Frontal cortex (tissue), 4 donors: ENCODE data around the gene INTS4. TPM values are rescaled to one million over a fixed set of nuclear protein-coding genes. Genes with fewer than 3 reads are reported as not detected.
"Not testable (repeated sequence)": the region's sequence is repeated elsewhere in the genome, so short reads cannot be mapped to it uniquely, and the experiment has no call there.

ENCODE experiments used
- DNase-seq, 2 donors: peaks; one replicate each; pipeline ENCODE4 v3.0.0; 2012; ENCODE audit warnings: low spot score in 2 of 2
- FAIRE-seq: peaks from 2 replicates; lab custom pipeline; 2012; peaks lifted over from hg19 to GRCh38; lab: Jason Lieb, UNC
- total RNA-seq: library from RNA; depleted of rRNA; stranded (reverse); fragments of >200 nt; gene quantifications from one replicate; pipeline ENCODE4 v1.2.3, GENCODE V29; 2014
- donor health status: control.
- donor health status: control.
- donor health status: control.

The INTS4 gene, protein sequence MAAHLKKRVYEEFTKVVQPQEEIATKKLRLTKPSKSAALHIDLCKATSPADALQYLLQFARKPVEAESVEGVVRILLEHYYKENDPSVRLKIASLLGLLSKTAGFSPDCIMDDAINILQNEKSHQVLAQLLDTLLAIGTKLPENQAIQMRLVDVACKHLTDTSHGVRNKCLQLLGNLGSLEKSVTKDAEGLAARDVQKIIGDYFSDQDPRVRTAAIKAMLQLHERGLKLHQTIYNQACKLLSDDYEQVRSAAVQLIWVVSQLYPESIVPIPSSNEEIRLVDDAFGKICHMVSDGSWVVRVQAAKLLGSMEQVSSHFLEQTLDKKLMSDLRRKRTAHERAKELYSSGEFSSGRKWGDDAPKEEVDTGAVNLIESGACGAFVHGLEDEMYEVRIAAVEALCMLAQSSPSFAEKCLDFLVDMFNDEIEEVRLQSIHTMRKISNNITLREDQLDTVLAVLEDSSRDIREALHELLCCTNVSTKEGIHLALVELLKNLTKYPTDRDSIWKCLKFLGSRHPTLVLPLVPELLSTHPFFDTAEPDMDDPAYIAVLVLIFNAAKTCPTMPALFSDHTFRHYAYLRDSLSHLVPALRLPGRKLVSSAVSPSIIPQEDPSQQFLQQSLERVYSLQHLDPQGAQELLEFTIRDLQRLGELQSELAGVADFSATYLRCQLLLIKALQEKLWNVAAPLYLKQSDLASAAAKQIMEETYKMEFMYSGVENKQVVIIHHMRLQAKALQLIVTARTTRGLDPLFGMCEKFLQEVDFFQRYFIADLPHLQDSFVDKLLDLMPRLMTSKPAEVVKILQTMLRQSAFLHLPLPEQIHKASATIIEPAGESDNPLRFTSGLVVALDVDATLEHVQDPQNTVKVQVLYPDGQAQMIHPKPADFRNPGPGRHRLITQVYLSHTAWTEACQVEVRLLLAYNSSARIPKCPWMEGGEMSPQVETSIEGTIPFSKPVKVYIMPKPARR
- total RNA-seq, result 46.9 TPM

- FAIRE-seq (no peak), DNase-seq (peak; percentile 77 to 92)
Observed at GRCh38 chr11:77994434-77995362, at the start of gene INTS4. INTS4 (minus strand) TSS chr11:77994668; CDS start chr11:77994643, 25 bp downstream.

DNA sequence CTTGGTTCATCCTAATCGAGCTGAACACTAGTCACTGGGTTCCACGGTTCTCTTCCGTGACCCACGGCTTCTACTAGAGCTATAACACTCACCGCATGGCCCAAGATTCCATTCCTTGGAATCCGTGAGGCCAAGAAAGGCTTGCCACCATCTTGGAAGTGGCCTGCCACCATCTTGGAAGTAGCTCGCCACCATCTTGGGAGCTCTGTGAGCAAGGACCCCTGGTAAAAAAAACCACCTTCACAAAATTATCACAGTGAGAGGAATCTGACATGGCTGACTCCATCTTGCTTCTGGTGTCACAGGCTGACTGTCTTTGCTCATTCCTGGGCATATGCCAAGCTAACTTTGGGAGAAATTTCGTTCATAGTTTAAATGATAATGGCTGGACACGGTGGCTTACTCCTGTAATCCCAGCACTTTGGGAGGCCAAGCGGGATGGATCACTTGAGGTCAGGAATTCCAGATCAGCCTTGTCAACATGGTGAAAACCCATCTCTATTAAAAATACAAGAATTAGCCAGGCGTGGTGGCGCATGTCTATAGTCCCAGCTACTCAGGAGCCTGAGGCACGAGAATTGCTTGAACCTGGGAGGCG lies 47.5 kb upstream of the INTS4 start:
- FAIRE-seq (no peak), DNase-seq (no peak)

GRCh38 chr11:78041380-78041719 lies 46.9 kb upstream of the INTS4 start:
- FAIRE-seq, DNase-seq: not testable (repeated sequence)

DNA sequence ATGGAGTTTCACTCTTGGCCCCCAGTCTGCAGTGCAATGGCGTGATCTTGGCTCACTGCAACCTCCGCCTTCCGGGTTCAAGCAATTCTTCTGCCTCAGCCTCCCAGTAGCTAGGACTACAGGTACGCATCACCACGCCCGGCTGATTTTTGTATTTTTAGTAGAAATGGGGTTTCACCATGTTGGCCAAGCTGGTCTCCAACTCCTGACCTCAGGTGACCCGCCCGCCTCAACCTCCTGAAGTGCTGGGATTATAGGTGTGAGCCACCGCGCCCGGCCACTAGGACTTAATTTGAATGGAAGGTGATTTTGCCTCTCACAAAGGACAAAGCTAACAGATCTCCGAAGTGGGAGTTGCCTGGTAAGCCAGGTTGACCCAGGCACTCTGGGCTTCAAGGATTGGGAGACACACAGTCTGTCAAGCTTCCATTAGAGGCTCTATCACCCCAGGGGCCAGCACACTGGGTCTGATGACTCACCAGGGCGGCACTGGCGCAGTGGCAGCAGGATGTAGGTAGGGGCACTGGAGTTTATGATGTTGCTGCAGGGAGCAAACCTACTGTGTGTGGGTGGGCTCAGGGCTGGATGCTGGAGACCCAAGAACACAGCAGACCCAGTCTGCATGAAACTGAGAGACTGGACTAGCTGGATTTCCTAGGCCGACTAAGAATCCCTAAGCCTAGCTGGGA lies 46.4 kb upstream of the INTS4 start:
- DNase-seq (no peak), FAIRE-seq (no peak)

- peak; percentile 23 to 39 for DNase-seq
- no peak for FAIRE-seq
Observed at GRCh38 chr11:78039919-78040671, 45.6 kb upstream of the INTS4 start.

- FAIRE-seq (no peak), DNase-seq (no peak)
Observed at GRCh38 chr11:78039391-78039918, 45.0 kb upstream of the INTS4 start.

DNA sequence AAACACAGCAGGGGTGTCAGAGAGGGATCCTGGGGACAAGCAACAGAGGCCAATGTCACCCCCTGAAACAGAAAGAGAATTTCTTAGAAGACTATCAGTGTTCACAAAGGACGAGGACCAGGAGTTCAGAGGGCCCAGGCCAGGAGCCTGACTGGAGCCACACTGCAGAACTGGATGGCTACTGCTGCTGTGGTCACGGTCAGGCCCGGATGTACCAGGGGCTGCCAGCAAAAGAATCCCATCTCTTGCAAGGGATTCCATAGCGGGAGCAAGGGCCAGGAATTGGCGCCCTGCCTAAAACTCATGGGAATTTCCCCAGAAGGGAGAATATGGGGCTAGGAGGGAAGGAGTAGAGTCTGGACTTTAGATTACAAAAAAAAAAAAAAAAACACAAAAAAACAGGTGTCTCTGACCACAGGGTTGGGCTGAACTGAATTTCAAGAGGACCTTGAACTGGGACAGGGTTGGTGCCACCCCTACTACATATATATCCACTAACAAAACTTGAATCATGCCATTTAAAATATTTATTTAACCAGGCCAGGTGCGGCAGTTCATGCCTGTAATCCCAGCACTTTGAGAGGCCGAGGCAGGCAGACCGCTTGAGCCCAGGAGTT lies 44.3 kb upstream of the INTS4 start:
- DNase-seq (no peak), FAIRE-seq (no peak)

GRCh38 chr11:78037825-78038620 lies 43.6 kb upstream of the INTS4 start:
- FAIRE-seq, result no peak
- no peak for DNase-seq

DNA sequence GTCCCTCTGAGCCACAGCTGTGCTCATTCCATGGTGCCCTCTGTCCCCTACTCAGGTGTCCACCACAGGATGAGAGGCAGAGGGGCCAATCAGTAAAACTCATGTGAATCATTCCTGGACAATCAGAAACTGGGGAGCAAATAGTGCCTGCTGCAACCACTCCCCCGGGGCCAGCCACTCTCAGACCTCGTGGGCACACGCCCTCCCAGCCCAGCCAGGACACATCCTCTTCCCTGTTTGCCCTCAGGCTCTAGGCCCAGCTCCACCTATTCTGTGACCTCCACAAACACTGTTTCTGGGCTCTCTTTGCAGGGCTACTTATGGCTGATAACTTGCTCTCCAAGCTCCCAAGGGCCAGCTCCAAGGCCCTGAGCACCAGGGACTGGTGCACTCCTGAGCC lies 42.6 kb upstream of the INTS4 start:
- DNase-seq, result no peak
- no peak for FAIRE-seq

GRCh38 chr11:78036313-78036712 lies 41.8 kb upstream of the INTS4 start:
- DNase-seq (no peak), FAIRE-seq (no peak)

DNA sequence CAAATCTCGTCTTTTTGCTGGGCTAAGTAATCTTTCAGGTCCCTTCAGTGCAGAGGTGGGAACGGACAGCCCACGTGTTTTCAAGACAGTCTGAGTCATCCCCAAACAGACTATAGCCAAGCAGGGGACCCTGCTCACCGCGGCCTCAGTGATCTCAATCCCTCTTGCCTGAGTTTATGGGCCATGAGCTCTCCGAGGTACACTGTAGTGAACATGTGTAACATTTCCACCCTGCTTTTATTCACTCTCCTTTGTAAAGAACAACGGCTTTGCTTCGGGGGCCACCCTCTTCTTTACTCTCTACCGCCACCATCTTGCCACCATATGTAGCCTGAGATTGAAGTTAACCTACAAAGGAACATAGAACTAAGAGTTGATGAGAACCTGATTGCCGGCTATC lies 40.2 kb upstream of the INTS4 start:
- FAIRE-seq (no peak), DNase-seq (no peak)

GRCh38 chr11:78033040-78033439 lies 38.6 kb upstream of the INTS4 start:
- no peak for DNase-seq
- no peak for FAIRE-seq

- no peak for DNase-seq
- no peak for FAIRE-seq
Observed at GRCh38 chr11:78032090-78032489, 37.6 kb upstream of the INTS4 start.

GRCh38 chr11:78031629-78032028 lies 37.2 kb upstream of the INTS4 start:
- DNase-seq (no peak), FAIRE-seq (no peak)

GRCh38 chr11:78030429-78031325 lies 36.2 kb upstream of the INTS4 start:
- DNase-seq (peak; percentile 73 to 78), FAIRE-seq (peak; percentile 40)

DNA sequence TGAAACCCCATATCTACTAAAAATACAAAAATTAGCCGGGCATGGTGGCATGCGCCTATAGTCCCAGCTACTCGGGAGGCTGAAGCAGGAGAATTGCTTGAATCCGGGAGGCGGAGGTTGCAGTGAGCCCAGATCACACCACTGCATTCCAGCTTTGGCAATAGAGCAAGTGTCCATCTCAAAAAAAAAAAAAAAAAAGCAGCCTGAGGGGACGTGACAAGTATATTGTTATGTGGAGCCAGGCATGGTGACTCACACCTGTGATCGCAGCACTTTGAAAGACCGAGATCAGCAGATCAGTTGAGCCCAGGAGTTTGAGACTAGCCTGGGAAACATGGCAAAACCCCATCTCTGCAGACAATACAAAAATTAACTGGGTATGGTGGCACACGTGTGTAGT lies 34.0 kb upstream of the INTS4 start:
- not testable (repeated sequence) for FAIRE-seq, DNase-seq
